ENCODE measurements around the gene EFTUD2.
A peak's percentile ranks its signal among the peaks of the same experiment; 100 is the strongest.

EFTUD2 gene

GRCh38 chr17:44840936-44841335 lies 58.3 kb downstream of the EFTUD2 start:
- Histone ChIP-seq H3K9me3 (ENCODE audit: control insufficient read depth, insufficient read depth, low read length) (no peaks in the 10 kb centered on the region), H3K27me3 (ENCODE audit: control insufficient read depth, insufficient read depth, low read length) (no peaks in the 10 kb centered on the region), H3K27ac (ENCODE audit: low read depth, low read length) (no peak overlapping the region), H3K4me3 (ENCODE audit: low read depth, low read length) (no peak overlapping the region), H3K9ac (ENCODE audit: low read depth, low read length) (no peak overlapping the region), H3K36me3 (ENCODE audit: control insufficient read depth, insufficient read depth, low read length) (no peaks in the 10 kb centered on the region), H3K4me1 (ENCODE audit: control insufficient read depth, insufficient read depth, low read length) (peaks cover 25% of the 10 kb centered on the region)

GRCh38 chr17:44840274-44840673 lies 59.0 kb downstream of the EFTUD2 start:
- Histone ChIP-seq H3K36me3 (ENCODE audit: control insufficient read depth, insufficient read depth, low read length) (no peaks in the 10 kb centered on the region), H3K9ac (ENCODE audit: low read depth, low read length) (no peak overlapping the region), H3K27me3 (ENCODE audit: control insufficient read depth, insufficient read depth, low read length) (no peaks in the 10 kb centered on the region), H3K9me3 (ENCODE audit: control insufficient read depth, insufficient read depth, low read length) (no peaks in the 10 kb centered on the region), H3K27ac (ENCODE audit: low read depth, low read length) (no peak overlapping the region), H3K4me1 (ENCODE audit: control insufficient read depth, insufficient read depth, low read length) (peaks cover 25% of the 10 kb centered on the region), H3K4me3 (ENCODE audit: low read depth, low read length) (no peak overlapping the region)

- Histone ChIP-seq H3K27me3 (ENCODE audit: control insufficient read depth, insufficient read depth, low read length) (no peaks in the 10 kb centered on the region), H3K27ac (ENCODE audit: low read depth, low read length) (no peak overlapping the region), H3K4me1 (ENCODE audit: control insufficient read depth, insufficient read depth, low read length) (peaks cover 5% of the 10 kb centered on the region), H3K9ac (ENCODE audit: low read depth, low read length) (no peak overlapping the region), H3K4me3 (ENCODE audit: low read depth, low read length) (no peak overlapping the region), H3K36me3 (ENCODE audit: control insufficient read depth, insufficient read depth, low read length) (no peaks in the 10 kb centered on the region), H3K9me3 (ENCODE audit: control insufficient read depth, insufficient read depth, low read length) (no peaks in the 10 kb centered on the region)
Observed at GRCh38 chr17:44837196-44837595, 62.0 kb downstream of the EFTUD2 start.

- Histone ChIP-seq H3K27me3 (ENCODE audit: control insufficient read depth, insufficient read depth, low read length) (no peaks in the 10 kb centered on the region), H3K27ac (ENCODE audit: low read depth, low read length) (no peak overlapping the region), H3K9me3 (ENCODE audit: control insufficient read depth, insufficient read depth, low read length) (no peaks in the 10 kb centered on the region), H3K36me3 (ENCODE audit: control insufficient read depth, insufficient read depth, low read length) (no peaks in the 10 kb centered on the region), H3K4me1 (ENCODE audit: control insufficient read depth, insufficient read depth, low read length) (peaks cover 22% of the 10 kb centered on the region), H3K9ac (ENCODE audit: low read depth, low read length) (no peak overlapping the region), H3K4me3 (ENCODE audit: low read depth, low read length) (no peak overlapping the region)
Observed at GRCh38 chr17:44832805-44833204, 66.4 kb downstream of the EFTUD2 start.

GRCh38 chr17:44831371-44831770 lies 67.9 kb downstream of the EFTUD2 start:
- peak overlapping the region; percentile 97 for H3K27ac ChIP-seq (ENCODE audit: low read depth, low read length)
- H3K9ac ChIP-seq (ENCODE audit: low read depth, low read length) = peak overlapping the region; percentile 10; the same call in 1 of the 2 replicates
- no peaks in the 10 kb centered on the region for H3K36me3 ChIP-seq (ENCODE audit: control insufficient read depth, insufficient read depth, low read length)
- H3K4me1 ChIP-seq (ENCODE audit: control insufficient read depth, insufficient read depth, low read length) = peaks cover 22% of the 10 kb centered on the region
- H3K9me3 ChIP-seq (ENCODE audit: control insufficient read depth, insufficient read depth, low read length) = no peaks in the 10 kb centered on the region
- no peaks in the 10 kb centered on the region for H3K27me3 ChIP-seq (ENCODE audit: control insufficient read depth, insufficient read depth, low read length)
- peak overlapping the region; percentile 99 for H3K4me3 ChIP-seq (ENCODE audit: low read depth, low read length)

GRCh38 chr17:44830359-44831288 lies 68.6 kb downstream of the EFTUD2 start:
- Histone ChIP-seq H3K4me1 (ENCODE audit: control insufficient read depth, insufficient read depth, low read length) (peaks cover 22% of the 10 kb centered on the region), H3K36me3 (ENCODE audit: control insufficient read depth, insufficient read depth, low read length) (no peaks in the 10 kb centered on the region), H3K9me3 (ENCODE audit: control insufficient read depth, insufficient read depth, low read length) (no peaks in the 10 kb centered on the region), H3K27ac (ENCODE audit: low read depth, low read length) (peak overlapping the region; percentile 97), H3K9ac (ENCODE audit: low read depth, low read length) (peak overlapping the region; percentile 97), H3K27me3 (ENCODE audit: control insufficient read depth, insufficient read depth, low read length) (no peaks in the 10 kb centered on the region), H3K4me3 (ENCODE audit: low read depth, low read length) (peak overlapping the region; percentile 99)

- Histone ChIP-seq H3K27ac (ENCODE audit: low read depth, low read length) (peak within 1 kb of the TSS; percentile 97), H3K9me3 (ENCODE audit: control insufficient read depth, insufficient read depth, low read length) (no peaks in the 10 kb centered on the region), H3K9ac (ENCODE audit: low read depth, low read length) (peak within 1 kb of the TSS; percentile 97), H3K27me3 (ENCODE audit: control insufficient read depth, insufficient read depth, low read length) (no peaks in the 10 kb centered on the region), H3K4me1 (ENCODE audit: control insufficient read depth, insufficient read depth, low read length) (peaks cover 22% of the 10 kb centered on the region), H3K36me3 (ENCODE audit: control insufficient read depth, insufficient read depth, low read length) (no peaks in the 10 kb centered on the region), H3K4me3 (ENCODE audit: low read depth, low read length) (peak within 1 kb of the TSS; percentile 99)
Observed at GRCh38 chr17:44829523-44830358, 69.5 kb downstream of the EFTUD2 start, which contains the start of gene GJC1. Gene GJC1, minus strand, starts transcription at chr17:44830287. Its CDS starts 24,470 bp downstream, at chr17:44805817.

- peaks cover 22% of the 10 kb centered on the region for H3K4me1 ChIP-seq (ENCODE audit: control insufficient read depth, insufficient read depth, low read length)
- H3K27ac ChIP-seq (ENCODE audit: low read depth, low read length) = peak overlapping the region; percentile 97
- H3K27me3 ChIP-seq (ENCODE audit: control insufficient read depth, insufficient read depth, low read length) = no peaks in the 10 kb centered on the region
- no peaks in the 10 kb centered on the region for H3K36me3 ChIP-seq (ENCODE audit: control insufficient read depth, insufficient read depth, low read length)
- H3K9ac ChIP-seq (ENCODE audit: low read depth, low read length) = peak overlapping the region; percentile 97
- peak overlapping the region; percentile 99 for H3K4me3 ChIP-seq (ENCODE audit: low read depth, low read length)
- no peaks in the 10 kb centered on the region for H3K9me3 ChIP-seq (ENCODE audit: control insufficient read depth, insufficient read depth, low read length)
Observed at GRCh38 chr17:44828919-44829522, 70.2 kb downstream of the EFTUD2 start.

GRCh38 chr17:44827863-44828262 lies 71.4 kb downstream of the EFTUD2 start:
- Histone ChIP-seq H3K27ac (ENCODE audit: low read depth, low read length) (no peak overlapping the region), H3K4me3 (ENCODE audit: low read depth, low read length) (peak overlapping the region; percentile 99), H3K9ac (ENCODE audit: low read depth, low read length) (no peak overlapping the region), H3K36me3 (ENCODE audit: control insufficient read depth, insufficient read depth, low read length) (no peaks in the 10 kb centered on the region), H3K9me3 (ENCODE audit: control insufficient read depth, insufficient read depth, low read length) (no peaks in the 10 kb centered on the region), H3K27me3 (ENCODE audit: control insufficient read depth, insufficient read depth, low read length) (no peaks in the 10 kb centered on the region), H3K4me1 (ENCODE audit: control insufficient read depth, insufficient read depth, low read length) (peaks cover 22% of the 10 kb centered on the region)

GRCh38 chr17:44826123-44826790 lies 73.0 kb downstream of the EFTUD2 start:
- Histone ChIP-seq H3K9ac (ENCODE audit: low read depth, low read length) (no peak overlapping the region), H3K27ac (ENCODE audit: low read depth, low read length) (no peak overlapping the region), H3K27me3 (ENCODE audit: control insufficient read depth, insufficient read depth, low read length) (no peaks in the 10 kb centered on the region), H3K9me3 (ENCODE audit: control insufficient read depth, insufficient read depth, low read length) (no peaks in the 10 kb centered on the region), H3K4me3 (ENCODE audit: low read depth, low read length) (no peak overlapping the region), H3K36me3 (ENCODE audit: control insufficient read depth, insufficient read depth, low read length) (no peaks in the 10 kb centered on the region), H3K4me1 (ENCODE audit: control insufficient read depth, insufficient read depth, low read length) (peaks cover 14% of the 10 kb centered on the region)
